HG02588 (cell line): Measurements from ENCODE around the gene CCNI.
"Not testable (repeated sequence)": the region's sequence is repeated elsewhere in the genome, so short reads cannot be mapped to it uniquely, and the experiment has no call there.

Experiments used
- ATAC-seq: cut with Tn5 transposase; IDR thresholded peaks from one replicate; pipeline ENCODE4 v1.9.1; 2021; ENCODE audit warnings: mild to moderate bottlenecking, moderate library complexity; ENCODE audit not compliant: unreplicated experiment

The CCNI gene

DNA sequence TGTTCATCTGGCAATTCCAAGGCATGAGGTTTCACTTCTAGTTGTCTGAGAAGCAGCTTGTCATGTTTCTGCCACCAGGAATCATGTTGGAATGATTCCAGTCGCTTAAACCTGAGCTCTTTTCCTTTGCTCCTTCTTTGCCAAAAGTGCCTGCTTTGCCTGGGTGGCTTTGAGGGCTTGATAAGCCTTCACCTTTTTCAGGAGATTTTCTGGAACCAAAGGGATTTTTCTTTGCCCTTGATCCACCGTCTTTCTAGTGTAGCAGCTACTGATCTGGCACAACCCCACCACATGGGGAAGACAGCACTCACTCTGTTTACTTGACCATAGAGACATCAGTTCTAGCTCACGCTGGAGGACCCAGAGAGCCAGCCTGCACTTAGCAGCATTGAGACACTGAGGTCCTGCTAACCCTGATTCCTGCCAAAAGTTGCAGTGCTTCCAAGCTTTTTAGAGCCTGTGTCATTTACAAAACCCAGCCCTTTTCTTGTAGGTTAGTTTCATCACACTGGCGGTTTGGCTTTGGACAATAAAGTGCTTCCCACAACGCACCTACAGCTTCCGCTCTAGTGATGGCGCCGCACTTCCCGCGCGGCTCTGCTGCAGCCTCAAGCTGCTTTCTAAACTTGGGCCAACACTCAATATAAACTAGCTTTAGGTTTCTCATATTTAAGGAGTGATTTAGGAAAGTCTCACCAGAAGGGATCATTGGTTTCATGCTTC lies 7.3 kb upstream of the CCNI start:
- no peak for ATAC-seq

DNA sequence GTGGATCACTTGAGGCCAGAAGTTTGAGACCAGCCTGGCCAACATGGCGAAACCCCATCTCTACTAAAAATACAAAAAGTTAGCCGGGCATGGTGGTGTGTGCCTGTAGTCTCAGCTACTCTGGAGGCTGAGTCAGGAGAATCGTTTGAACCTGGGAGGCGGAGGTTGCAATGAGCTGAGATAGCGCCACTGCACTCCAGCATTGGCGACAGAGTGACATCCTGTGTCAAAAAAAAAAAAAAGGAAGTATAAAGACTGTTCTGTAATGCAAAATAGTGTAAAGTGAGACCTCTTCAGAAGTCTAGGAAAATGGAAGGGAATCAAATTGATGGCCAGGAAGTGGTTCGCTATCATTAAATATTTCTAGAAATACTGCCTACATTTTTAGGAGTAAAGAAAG lies 5.0 kb upstream of the CCNI start:
- ATAC-seq = not testable (repeated sequence)

DNA sequence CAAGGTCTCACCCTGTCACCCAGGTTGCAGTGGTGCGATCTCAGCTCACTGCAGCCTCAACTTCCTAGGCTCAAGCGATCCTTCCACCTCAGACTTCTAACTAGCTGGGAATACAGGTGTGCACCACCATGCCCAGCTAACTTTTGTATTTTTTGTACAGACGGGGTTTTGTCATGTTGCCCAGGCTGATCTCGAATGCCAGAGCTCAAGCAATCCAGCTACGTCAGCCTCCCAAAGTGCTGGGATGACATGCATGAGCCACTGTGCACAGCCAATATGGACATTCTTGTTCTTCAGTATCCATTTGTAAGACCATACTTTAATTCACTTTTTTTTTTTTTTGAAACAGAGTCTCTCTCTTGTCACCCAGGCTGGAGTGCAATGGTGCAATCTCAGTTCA lies 3.5 kb upstream of the CCNI start:
- ATAC-seq = no peak

DNA sequence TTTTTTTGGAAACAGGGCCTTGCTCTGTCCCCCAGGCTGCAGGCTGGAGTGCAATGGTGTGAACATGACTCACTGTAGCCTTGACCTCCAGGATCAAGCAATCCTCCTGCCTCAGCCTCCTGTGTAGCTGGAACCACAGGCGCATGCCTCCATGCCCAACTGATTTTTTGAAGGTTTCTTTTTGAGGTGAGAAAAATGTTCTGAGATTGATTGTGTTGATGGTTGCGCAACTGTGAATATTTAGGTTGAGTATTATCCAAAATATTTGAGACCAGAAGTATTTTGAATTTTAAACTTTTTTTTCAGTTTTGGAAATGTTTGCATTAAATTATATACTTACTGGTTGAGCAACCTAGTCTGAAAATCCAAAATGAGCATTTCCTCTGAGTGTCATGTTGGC lies 2.6 kb upstream of the CCNI start:
- no peak for ATAC-seq

DNA sequence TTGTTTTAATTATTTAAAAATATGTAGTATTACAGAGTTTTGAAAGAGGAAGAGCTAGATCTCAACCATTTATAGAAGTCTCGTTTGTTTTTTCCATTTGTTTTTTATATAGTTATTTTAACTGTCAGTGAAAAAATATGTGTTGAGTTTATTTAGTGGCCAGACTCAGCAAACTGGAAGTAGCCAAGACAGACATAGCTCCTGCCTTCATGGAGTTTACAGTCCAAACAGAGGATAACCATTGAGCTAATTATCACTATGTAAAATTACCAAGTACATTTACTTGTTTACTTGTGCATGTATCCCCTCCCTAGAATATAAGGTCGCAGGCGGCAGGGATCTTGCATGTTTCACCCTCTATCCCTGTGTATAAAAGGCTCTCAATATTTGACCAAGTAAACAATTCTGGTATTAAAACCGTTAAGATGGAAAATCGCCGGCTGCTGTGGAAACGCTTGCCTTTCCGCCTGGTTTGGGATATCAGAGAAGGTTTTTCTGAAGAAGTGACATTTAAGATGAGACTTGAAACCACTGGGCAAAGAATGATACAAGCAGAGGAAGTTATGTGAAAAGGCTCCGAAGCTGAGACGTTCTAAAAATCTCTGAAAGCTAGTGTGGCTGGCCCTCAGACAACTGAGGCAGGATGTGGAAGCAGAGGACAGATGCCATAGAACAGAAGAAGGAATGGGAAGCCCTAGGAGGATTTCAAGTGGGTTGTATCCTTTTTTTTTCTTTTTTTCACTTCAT lies 1.3 kb upstream of the CCNI start:
- no peak for ATAC-seq

DNA sequence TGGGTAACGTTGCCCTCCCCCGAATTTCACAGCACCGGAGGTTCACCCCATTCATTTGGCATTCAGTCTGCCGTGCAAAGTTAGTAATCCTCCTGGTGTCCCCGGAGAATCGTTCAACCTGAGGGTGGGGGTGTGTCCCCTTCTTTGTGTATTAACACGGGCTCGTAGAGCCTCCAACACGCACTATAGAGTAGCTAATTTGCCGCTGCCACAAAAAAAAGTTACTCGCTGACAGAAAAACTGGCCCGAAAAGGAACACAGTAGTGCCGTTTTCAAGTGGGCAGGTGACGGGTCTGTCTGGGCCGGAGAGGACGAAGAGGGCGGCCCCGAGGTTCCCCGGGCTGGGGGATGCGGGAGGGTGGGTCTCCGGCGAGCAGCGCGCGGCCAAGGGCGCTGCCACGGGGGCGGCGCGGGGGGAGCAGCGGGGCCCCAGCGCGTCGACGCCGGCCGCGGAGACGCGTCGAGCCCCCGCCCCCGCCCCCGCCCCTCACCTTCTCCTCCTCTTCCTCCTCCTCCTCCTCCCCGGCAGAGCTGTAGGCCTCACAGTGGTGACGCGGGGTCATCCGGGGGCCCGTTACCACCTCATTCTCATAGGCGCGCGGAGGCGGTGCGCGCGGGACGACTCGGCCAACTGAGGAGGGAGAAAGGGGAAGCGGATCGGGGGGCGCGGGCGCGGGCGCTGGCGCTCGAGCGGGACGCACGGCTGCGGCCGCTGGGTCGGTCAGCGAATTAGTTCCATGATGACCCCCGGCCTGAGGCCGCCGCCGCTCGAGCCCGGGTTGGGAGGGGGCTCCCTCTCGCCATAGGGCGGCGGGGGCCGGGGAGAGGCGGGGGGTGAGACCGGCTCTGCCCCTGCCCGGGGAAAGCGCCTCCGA lies 571 bp downstream of the CCNI start:
- ATAC-seq = peak; percentile 54

DNA sequence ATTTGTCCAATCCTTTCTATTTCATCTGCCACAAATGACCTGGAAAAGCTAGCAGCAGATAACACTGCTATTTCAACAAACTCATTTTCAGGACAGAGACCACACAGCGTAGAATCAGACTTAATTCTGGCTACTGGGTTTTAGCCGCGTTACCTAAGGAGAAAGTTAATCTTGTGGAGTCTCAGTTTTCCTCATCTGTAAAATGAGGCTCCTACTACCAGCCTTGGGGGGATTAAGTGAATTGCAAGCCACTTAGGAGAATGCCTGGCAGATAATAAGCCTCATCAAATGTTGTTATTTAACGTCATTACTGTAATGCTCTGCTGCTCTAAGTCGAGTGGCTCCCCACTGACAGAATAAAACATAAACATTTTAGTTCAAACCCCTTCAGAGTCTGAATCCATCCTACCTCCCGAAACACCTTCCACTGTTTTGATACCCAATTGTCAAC lies 1.4 kb downstream of the CCNI start:
- ATAC-seq = no peak

DNA sequence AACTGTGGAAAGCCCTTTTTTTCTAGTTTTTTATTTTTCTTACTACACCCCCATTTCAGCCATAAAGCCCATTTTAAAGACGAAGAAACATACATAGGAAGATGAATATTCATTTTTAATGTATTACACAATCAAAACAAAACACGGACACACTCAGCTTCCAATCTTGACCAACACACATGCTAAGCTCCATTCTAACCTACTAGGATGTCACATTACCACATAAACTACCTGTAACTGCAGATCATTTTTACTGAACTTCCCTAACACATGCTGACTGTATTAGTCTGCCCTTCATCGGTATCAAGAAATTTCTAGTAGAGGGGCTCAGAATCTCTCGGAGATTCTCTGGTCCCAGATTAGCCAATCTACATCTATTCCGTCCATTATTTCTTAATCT lies 1.8 kb downstream of the CCNI start:
- no peak for ATAC-seq

DNA sequence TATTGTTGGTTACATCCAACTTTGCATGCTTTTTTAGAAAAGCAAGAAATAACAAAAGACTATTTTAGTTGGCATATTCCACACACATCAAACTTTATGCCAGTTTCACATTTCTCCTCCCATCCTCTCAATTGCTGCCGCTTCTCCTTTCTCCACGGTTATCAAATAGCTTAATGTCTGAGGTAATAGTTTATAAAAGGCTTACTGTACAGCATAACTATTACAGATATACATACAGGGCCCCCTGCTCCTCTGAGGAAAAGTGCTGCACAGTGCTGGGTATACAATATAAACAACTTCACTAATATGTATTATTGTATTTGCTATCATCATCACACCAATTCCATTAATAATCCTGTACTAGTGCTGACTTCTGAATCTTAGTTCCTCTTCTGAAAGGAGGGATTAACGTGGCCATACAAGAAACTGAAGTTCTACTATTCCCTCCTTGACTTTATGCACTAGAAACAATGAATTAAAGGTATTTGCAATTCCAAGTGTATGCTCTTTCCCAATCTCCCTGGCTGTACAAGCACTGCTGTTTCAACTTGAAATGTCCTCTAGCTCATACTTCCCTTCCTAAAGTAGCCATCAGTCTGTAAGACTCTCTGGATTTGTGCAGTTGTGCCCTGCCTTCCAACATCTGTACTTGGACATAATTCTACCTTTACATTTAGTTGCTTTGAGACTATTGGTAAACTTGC lies 2.5 kb downstream of the CCNI start:
- ATAC-seq = no peak

DNA sequence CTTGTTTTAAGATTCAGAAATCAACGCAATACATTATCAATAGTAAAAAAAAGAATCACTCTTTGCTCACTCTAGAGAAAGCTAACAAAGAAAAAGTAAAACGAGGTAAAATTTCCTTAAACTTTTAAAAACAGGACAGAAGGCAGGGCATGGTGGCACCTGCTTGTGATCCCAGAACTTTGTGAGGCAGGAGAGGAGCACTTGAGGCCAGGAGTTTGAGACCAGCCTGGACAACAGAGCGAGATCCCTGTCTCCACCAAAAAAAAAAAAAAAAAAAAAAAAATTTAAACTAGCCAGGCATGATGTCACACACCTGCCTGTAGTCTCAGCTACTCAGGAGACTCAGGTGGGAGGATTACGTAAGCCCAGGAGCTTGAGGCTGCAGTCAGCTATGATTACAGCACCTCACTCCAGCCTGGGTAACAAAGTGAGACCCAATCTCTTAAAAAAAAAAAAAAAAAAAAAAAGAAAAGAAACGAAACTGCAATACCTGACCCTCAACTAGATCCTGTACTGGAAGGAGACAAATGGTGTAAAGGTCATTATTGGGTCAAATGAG lies 3.5 kb downstream of the CCNI start:
- no peak for ATAC-seq

DNA sequence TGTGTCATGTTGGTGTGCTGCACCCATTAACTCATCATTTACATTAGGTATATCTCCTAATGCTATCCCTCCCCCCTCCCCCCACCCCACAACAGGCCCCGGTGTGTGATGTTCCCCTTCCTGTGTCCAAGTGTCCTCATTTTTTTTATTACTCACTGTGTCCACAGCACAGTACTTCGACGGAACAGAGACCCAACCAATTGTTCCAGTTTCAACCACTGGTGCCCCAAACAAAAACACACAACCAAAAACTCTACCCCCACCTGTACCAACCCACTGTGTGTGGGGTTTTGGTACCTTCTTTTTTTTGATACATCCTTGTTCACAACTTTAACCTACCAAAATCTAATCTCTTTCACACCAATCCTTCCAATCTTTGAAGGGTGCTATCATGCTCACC lies 6.3 kb downstream of the CCNI start:
- ATAC-seq = not testable (repeated sequence)

DNA sequence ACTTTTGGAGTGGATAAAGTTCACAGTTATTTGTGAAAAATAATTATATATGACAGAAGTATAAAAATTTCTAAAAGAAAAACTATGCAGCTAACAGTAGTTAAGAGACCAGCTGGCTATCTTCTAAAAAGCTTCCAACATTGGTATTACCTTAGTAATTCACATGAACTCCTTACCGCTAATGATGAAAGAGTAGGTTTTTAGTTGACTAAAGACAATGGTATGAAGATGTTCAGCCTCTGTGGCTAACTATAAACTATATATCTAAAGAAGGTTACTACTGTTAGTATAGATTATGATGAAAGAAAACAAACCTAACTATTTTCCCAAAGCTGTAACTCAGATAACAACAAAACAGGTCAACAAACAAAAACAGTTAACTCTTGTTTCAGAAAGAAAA lies 10.4 kb downstream of the CCNI start:
- ATAC-seq = no peak

DNA sequence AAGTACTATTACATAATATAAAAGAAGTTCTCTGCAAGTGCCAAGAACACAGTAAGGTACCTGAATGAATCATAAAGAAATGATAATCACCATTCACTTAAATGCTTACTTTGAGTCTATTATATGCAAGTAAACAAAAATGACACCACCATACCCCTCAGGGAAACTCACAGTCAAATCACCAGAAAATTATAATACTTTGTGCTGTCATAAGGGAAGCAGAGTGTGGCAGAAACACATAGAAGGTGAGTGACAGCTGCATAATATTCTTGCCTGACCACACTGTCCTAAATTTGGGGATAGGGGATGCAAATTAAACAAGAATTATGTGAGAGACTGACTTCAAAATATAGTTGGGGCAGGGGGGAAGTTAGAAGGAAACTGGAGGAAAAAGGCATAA lies 12.9 kb downstream of the CCNI start:
- no peak for ATAC-seq

DNA sequence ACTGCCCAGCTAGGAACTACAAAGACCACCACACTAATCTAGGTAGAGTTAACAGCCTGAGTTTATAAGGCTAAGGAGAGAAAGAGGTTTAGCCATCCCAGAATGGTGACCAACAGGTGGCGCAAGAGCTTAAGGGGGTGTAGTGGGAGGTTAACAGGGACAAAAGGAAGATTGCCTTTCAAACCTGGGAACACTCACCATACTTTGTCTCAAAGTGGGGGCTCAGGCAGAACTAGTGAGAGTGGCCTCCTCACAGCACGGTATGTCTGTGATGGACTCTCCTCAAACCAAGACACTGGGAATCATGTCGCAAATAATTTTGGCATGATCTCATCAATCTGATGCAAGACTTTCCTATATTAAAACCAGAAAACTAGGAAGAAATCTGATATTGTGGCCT lies 23.4 kb downstream of the CCNI start:
- ATAC-seq = no peak

DNA sequence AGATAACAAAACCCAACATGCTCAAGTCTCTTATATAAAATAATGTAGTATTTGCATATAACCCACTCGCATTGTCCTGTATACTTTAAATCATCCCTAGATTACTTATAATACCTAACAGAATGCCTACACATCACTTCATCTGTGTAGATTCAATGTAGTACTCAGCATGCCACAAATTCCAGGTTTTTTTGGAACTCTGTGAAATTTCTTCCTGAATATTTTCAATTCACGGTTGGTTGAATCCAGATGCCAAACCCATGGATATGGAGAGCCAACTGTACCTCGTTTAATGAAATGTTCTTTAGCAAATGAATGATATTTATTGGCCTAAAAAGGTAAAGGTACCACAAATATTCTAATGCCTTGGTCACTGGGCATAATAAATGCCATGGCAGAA lies 24.8 kb downstream of the CCNI start:
- no peak for ATAC-seq

DNA sequence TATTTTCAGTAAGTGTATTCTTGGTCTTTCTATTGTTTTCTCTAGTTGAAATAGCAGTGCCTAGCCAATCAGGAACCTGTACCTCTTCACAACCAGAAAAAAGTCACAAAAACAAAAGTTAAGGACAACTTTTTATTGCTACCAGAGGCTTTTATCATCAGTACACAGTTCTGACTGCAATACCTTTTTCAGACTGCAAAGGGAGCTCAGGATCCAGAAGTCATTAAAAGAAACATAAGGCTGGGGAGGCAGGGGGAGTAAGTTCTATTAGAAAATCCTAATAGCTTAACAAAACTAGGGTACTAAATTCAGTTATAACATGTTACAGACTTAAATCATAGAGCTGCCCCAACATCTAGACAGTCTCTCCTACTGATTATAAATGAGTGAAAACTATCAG lies 28.8 kb downstream of the CCNI start:
- no peak for ATAC-seq

DNA sequence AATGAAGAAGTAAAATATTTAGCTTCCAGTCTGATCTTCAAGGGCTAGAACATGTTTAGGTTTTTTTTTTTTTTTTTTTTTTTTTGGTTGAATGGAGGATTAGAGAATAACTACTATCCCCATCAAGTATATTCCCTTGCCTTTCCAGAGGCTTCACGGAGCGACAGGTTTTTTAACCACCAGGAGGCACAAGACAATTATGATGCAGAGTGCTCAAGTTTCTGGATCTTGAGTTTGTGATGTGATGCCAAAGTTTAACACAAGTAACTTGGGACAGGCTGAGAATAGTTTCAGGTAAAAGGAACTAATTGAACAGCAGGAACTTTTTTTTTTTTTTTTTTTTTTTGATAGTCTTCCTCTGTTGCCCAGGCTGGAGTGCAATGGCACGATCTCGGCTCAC lies 30.3 kb downstream of the CCNI start:
- ATAC-seq = no peak

DNA sequence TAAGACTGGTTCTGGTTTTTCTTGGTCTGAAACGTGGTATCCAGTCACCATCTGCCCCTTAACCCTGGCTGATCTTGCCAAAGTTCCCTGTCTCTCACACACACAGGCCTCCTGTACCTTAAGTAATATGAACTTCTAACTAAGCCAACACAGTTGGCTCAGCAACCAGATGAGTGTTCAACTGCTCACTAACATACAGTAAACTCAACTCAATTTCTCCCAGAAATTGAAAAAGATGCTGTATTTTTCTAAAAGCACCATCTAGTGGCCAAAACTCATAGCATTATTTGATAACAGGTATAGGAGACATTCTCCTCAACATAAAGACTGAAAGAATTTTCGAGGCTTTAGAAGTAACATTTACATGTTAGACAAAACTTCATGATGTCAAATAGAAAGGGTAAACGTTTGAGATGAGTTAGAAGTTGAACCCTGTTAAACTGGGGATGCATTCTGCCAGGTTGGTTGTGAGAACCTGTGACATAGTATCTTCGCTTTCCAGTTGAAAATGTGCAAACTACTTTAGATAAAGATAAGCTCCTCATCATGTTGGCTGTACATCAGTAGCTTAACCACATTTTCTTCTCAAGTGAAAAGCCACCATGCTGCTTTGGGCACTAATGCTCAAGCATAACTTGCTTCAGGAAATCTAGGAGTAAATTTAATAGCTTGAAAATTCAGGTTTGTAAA lies 31.2 kb downstream of the CCNI start:
- no peak for ATAC-seq

DNA sequence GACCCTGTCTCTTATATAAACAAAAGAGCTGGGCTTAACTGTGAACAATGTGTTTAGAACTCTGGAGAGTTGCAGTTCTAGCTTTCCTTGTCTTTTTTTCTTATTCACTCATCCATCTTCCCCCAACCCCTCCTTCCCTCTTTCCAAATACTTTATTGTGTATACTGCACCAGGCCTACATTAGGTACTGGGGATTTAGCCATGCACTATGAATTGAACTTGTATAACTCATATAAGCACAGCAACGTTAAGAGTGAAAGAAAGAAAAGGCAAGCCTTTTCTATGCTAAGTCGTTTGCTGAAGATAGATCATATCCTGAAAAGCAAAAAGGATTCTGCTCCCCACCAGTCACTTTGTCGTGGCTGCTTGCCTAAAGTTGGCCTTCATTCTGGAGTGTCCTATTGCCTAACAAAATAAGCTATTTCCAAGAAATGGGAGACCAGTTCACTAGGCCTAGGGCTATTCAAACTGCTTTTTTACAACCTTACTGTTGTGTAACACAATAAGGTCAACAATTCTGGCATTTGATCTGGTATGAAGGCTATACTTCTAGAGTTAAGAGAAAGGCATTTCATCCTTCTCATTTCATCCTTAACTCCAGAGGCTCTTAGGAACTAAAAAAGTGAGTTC lies 32.2 kb downstream of the CCNI start:
- ATAC-seq = no peak
